HG03342 (cell line): ENCODE results near the gene MSH6.

Source experiments
- ATAC-seq: cut with Tn5 transposase; IDR thresholded peaks from one replicate; pipeline ENCODE4 v1.9.1; 2021; ENCODE audit warnings: mild to moderate bottlenecking, moderate library complexity; ENCODE audit not compliant: unreplicated experiment

MSH6 gene

GRCh38 chr2:47782671-47783485 is at the start of gene MSH6:
Gene MSH6, plus strand, starts transcription at chr2:47783145. Its CDS starts 89 bp downstream, at chr2:47783234.
- ATAC-seq = peak; percentile 81

GRCh38 chr2:47735136-47735869 is 47.6 kb upstream of the MSH6 start:
- no peak for ATAC-seq

- no peak for ATAC-seq
Measured at GRCh38 chr2:47735912-47736311, 47.0 kb upstream of the MSH6 start.

DNA sequence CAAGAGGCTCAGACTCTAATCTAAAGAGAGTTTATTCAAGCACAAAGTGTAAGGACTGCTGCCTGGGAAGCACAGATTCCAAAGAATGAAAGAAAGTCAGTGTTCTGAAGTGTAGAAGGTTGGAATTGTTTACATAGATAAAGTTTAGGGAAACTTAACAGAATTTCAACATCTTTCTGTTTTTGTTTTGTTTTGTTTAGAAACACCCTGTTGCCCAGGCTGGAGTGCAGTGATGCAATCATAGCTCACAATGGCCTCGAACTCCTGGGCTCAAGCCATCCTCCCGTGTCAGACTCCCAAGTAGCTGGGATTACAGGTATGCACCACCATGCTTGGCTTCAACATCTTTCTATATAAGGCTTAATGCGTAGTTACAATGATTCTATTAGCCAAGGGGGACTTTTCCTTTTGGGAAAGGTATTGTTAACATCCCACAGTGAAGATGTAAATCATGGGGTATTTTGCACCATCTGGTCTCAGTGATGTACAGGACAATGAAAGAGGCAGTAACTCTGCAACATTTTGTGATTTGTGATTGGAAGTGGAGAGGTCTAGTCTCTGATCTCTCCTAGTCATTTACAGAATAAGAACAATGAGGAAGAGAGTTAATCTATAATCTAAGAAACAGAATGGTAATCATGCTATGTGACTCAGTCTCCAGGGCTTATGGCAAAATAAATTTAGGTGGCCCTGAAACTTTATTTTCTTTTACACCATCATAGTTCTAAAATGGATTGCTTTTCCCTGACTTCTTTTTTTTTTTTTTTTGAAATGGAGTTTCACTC is 45.6 kb upstream of the MSH6 start:
- ATAC-seq = no peak

DNA sequence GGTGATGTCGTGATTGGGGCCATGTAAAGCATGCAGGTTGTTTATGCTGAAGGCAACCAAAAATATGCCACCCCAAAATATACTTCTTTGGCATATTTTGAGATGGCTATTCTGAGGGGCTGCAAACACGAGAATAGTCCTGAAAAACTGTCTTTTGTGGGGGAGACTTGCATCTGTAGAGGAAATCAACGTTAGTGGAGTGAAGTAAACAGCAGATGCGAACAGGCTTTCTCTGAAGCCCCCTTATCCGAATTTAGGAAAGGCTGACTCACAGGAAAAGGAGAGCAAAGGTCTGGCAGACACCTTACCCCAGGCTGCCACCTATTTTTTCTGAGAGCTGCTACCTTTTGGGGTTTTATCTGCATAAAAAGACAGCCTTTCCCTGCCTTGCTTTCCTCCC is 44.6 kb upstream of the MSH6 start:
- no peak for ATAC-seq

- no peak for ATAC-seq
Measured at GRCh38 chr2:47741101-47741500, 41.8 kb upstream of the MSH6 start.

GRCh38 chr2:47741637-47742036 is 41.3 kb upstream of the MSH6 start:
- ATAC-seq = no peak

DNA sequence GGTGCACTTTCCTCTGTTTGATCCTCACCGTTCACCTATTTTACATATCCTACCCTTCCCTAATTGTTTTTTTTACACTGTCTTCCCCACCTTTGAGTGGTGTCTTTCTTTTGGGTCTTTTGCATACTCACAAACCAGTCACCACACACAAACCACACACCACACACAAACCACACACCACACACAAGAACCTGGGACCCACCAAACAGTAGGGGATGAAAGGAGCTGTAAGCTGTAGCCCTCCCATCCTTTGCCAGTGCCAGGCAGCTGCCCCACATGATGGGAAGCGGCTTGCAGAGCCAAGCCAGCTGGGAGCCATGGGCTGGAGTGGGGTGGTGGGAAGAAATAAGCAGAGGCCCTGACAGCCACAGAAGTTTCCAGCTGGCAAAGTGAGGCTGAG is 38.9 kb upstream of the MSH6 start:
- ATAC-seq = no peak

DNA sequence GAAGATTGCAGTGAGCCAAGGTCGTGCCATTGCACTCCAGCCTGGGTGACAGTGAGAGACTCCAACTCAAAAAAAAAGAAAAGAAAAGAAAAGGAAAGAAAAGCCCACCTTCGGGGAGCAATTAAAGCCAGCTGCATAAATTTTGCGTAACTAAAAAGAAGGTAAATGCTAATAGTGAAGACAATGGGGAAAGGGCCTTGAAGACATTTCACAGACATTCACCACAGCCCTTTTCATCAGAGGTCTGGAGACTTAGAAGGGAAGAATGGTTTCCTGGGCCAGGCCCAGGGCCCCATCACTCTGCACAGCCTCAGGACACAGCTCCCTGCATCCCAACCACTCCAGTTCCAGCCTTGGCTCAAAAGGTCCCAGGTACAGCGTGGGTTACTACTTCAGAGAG is 35.1 kb upstream of the MSH6 start:
- ATAC-seq = no peak

- no peak for ATAC-seq
Measured at GRCh38 chr2:47751856-47752414, 31.0 kb upstream of the MSH6 start.

DNA sequence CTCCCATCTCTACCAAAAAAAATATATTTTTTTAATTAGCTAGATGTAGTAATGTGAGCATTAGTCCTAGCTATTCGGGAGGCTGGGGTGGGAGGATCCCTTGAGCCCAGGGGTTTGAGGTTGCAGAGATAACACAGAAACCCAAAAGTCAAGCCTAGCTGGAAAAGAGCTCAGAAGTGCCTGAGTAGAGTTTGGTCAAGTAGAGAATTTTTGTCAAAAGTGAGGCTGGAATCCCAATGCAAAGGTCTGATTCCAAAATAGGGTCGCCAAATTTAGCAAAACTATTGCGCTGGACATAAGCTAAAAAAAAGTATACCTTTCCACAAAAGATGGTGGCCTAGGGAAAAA is 15.5 kb upstream of the MSH6 start:
- ATAC-seq = no peak

DNA sequence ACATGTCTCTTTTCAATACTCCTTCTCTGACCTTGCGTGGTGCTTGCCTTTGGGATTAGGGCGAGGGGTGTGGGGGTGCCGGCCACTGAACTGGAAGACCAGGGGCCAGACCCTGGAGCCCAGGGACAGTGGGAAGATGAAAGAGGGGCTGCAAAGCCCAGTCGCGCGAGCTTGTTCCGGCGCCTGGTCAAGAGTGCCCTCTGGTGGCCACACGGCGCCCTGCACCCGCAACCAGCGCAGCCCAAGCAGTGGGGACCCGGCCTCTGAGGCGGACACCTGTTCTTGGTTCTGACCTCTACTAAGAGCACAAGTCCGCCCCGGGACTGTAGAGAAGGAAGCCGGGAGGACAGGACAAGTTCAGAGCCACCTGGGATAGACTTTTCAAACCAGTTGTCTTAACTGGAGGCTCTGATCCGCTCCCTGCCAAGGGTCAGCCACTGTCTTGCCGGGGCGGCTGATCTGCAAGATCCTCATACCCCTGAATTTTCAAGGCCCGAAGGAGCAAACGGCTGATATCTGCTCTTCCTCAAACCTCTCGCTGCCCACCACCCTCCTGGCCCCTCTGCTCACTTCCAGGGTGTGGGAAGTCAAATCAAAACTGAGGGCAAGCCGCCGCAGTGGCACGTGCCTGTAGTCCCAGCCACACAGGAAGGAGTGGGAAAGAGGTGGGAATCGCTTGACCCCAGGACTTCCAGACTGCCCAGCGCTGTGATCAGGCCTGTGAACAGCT is 14.9 kb upstream of the MSH6 start:
- ATAC-seq = no peak

DNA sequence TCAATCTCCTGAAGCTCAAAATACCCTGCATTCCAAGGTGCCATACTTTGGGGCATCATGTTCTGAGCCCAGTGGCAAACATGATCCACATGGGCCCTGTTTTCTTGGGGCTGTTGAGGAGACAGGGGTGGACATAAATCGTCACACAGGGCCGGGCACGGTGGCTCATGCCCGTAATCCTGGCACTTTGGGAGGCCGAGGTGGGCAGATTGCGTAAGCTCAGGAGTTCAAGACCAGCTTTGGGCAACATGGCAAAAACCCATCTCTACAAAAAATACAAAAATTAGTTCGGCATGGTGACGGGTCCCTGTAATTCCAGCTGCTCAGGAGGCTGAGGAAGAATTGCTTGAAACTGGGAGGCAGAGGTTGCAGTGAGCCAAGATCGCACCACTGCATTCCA is 13.6 kb upstream of the MSH6 start:
- no peak for ATAC-seq

DNA sequence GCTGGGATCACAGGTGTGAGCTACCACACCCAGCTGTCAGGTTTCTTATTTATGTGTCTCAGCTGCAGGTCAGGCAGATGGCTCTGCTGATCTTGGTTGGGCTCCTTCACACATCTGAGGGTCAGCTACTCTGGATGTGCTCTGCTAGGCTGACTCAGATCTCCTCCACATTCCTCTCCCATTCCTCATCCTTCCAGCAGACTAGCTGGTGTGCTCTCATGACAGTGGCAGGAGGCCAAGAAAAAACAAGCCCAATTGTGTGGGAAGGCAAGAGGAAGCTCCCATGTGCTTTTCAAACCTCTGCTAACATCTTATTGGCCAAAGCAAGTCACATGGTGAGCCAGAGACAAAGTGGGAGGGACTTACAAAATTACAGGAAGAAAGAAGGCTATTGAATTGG is 11.7 kb upstream of the MSH6 start:
- ATAC-seq = no peak

DNA sequence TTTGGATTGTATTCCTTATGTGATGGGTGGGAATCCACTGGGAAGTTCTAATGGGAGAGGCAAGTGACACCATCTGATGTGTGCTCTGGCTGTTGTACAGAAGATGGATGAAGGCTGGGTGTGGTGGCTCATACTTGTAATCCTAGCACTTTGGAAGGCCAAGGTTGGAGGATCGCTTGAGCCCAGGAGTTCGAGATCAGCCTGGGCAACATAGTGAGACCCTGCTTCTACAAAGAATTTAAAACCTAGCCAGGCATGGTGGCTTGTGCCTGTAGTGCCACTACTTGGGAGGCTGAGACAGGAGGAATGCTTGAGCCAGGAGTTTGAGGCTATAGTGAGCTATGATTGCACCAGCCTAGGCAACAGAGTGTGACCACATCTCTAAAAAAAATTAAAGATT is 10.6 kb upstream of the MSH6 start:
- no peak for ATAC-seq

DNA sequence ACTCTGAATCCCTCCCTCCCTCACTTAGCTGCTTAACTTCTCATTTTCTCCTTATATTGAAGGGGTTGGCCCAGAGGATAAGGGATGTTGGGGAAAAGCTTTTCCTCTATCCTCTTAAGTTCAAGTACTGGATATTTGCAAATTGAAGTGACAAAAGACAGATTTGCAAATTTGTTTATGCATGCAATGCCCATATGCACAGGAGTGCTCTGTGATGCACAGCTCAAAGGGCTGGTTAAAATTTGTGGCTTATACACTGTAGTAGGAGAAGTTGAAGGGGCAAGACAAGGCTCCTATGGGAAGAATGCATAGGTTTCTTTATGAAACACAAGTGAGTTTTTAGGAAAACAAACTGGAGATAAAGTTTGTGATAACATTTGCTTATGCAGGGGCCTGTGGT is 8.4 kb upstream of the MSH6 start:
- no peak for ATAC-seq

DNA sequence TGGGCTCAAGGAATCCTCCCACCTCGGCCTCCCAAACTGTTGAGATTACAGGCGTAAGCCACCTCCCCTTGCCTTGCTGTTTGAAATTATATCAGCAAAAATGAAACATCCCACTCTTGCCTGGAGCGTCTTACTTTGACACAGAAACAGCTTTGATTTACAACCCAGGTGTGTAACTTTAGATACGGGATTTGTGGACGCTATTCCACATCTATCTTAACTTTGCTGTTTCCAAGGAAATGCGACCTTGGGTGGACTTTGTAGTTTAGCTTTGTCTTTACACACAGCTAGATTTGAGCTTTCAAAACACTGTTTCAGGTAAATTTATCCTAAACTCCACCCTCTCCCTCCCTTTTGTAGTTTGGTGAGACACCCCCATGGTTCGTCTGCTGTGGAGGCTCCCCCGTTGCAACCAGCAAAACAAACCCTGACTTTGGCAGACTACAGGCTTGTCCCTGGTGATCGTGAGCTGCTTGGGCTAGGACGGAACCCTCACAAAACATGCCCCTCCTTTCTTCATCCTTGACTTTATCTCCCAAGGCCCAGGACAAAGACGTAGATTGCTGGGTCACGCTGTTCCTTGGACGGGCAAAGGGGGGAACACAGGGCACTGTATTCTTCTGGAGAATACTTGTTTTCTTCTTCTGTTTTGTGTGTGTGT is 5.5 kb upstream of the MSH6 start:
- no peak for ATAC-seq

DNA sequence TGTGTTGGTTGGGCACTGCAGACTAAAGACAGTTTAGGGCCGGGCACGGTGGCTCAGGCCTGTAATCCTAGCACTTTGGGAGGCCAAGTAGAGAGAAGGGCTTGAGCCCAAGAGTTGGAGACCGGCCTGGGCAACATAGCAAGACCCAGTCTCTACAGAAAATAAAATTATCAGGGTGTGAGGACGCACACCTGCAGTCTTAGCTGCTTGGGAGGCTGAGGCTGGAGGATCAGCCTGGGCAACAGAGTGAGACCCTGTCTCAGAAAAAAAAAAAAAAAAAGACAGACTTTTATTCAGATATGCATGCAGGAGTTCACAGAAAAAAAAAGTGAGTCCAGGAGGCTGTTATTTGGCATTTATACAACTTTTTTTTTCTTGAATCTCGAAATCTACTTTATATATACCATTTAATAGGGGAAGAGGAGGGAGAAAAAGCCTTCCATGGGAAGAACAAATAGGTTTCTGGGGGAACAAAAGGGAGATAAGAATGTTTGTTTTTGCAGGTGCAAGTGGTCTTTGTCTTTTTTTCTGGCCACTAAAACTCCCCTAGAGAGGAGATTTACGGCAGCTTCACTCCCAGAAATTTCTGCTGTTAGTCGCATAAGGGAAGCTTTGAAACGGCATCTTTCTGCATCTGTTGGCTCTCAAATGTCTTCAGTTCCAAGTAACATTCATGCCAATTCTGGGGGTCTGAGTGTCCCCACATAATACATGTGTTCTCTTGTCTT is 4.1 kb upstream of the MSH6 start:
- no peak for ATAC-seq

DNA sequence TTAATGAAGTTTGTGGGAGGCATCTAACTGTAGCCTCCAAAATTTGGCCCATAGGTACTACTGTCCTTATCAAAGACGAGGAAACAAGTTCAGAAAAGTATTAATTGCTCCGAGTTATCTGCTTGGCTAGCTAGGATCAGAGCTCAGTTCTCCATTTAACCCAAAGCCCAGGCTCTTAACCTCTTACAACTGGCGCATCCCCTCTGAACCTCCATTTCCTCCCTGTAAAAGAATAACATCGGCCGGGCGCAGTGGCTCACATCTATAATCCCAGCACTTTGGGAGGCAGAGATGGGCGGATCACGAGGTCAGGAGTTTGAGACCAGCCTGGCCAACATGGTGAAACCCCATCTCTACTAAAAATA is 3.5 kb upstream of the MSH6 start:
- no peak for ATAC-seq

DNA sequence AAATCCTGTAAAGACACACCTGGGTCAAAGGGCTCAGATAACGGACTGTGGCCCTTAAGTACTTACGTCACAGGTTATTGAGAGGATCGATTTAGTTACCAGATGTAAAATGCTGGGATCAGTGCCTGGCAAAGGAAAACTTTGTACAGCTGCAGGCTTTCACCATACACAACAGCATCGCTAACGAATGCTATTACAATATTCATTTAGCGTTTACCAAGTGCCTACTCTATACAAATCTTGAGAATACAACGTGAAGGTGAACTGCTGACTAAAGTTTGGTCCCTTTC is 619 bp upstream of the MSH6 start:
- no peak for ATAC-seq
